GM19324 (cell line): ENCODE measurements around the gene STPG3.

Experiments
- ATAC-seq: cut with Tn5 transposase; IDR thresholded peaks from one replicate; pipeline ENCODE4 v1.9.1; 2021; ENCODE audit warnings: mild to moderate bottlenecking, moderate library complexity; ENCODE audit not compliant: unreplicated experiment, low FRiP score

The STPG3 gene

GRCh38 chr9:137278061-137278701 lies 27.1 kb downstream of the STPG3 start:
- no peak for ATAC-seq

GRCh38 chr9:137278721-137279711 lies 27.9 kb downstream of the STPG3 start:
- ATAC-seq, result no peak

- ATAC-seq, result no peak
Measured at GRCh38 chr9:137279741-137280473, 28.8 kb downstream of the STPG3 start.

- no peak for ATAC-seq
Measured at GRCh38 chr9:137280474-137281344, 29.6 kb downstream of the STPG3 start.

GRCh38 chr9:137281345-137282116 lies 30.4 kb downstream of the STPG3 start:
- ATAC-seq, result no peak

GRCh38 chr9:137286975-137287383 lies 35.9 kb downstream of the STPG3 start:
- ATAC-seq, result no peak

- ATAC-seq, result no peak
Measured at GRCh38 chr9:137293094-137293481, 42.0 kb downstream of the STPG3 start.

GRCh38 chr9:137293482-137294090 lies 42.5 kb downstream of the STPG3 start:
- no peak for ATAC-seq

GRCh38 chr9:137294091-137294680 lies 43.1 kb downstream of the STPG3 start:
- no peak for ATAC-seq

- ATAC-seq, result no peak
Measured at GRCh38 chr9:137294681-137295237, 43.7 kb downstream of the STPG3 start.

GRCh38 chr9:137295238-137295811 lies 44.2 kb downstream of the STPG3 start:
- ATAC-seq, result no peak

- no peak for ATAC-seq
Measured at GRCh38 chr9:137295849-137296669, 45.0 kb downstream of the STPG3 start.

GRCh38 chr9:137296670-137297664 lies 45.9 kb downstream of the STPG3 start:
- ATAC-seq, result no peak

- ATAC-seq, result no peak
Measured at GRCh38 chr9:137297966-137298365, 46.9 kb downstream of the STPG3 start.

GRCh38 chr9:137298401-137299202 lies 47.5 kb downstream of the STPG3 start:
- no peak for ATAC-seq
